Activated CD4-positive, alpha-beta memory T cell treated with anti-CD3 and anti-CD28 coated beads, Interleukin-2, amount 10 ng/mL, durations not matched to agents 7 days and 5 days (primary cell): ENCODE measurements around the gene OR52I2. TPM values are rescaled to one million over a fixed set of nuclear protein-coding genes. Genes with fewer than 3 reads are reported as not detected.

ENCODE experiments used
- CTCF ChIA-PET: fragments of 350-600 bp; sonication (Branson Sonifier 250); formaldehyde crosslinking; loops from one replicate; lab custom pipeline; 2021; ENCODE audit warnings: antibody characterized with exemption, inconsistent platforms; lab: Charles Lee
- POLR2A ChIA-PET: fragments of 350-600 bp; sonication (Branson Sonifier 250); formaldehyde crosslinking; loops from one replicate; lab custom pipeline; 2021; ENCODE audit warnings: antibody characterized with exemption; lab: Charles Lee
- DNase-seq: peaks from one replicate; pipeline ENCODE4 v3.0.0-alpha.2; 2020
- H3K27ac Mint-ChIP-seq: one replicate; pipeline ENCODE4 v1.8.0; 2021; ENCODE audit warnings: mild to moderate bottlenecking, mixed read lengths
- H3K27me3 Mint-ChIP-seq: one replicate; pipeline ENCODE4 v1.8.0; 2021; ENCODE audit warnings: mixed read lengths
- H3K36me3 Mint-ChIP-seq: one replicate; pipeline ENCODE4 v1.8.0; 2021; ENCODE audit warnings: low read depth, mixed read lengths
- H3K4me1 Mint-ChIP-seq: one replicate; pipeline ENCODE4 v1.8.0; 2021; ENCODE audit warnings: mixed read lengths
- H3K4me3 Mint-ChIP-seq: one replicate; pipeline ENCODE4 v1.8.0; 2021; ENCODE audit warnings: mild to moderate bottlenecking, mixed read lengths
- H3K9me3 Mint-ChIP-seq: one replicate; pipeline ENCODE4 v1.8.0; 2021; ENCODE audit warnings: mixed read lengths
- total RNA-seq, 2 experiments: library from RNA; stranded (reverse); gene quantifications; one replicate each; pipeline ENCODE4 v1.2.3, GENCODE V29; 2021

The OR52I2 gene
- total RNA-seq: not detected

DNA sequence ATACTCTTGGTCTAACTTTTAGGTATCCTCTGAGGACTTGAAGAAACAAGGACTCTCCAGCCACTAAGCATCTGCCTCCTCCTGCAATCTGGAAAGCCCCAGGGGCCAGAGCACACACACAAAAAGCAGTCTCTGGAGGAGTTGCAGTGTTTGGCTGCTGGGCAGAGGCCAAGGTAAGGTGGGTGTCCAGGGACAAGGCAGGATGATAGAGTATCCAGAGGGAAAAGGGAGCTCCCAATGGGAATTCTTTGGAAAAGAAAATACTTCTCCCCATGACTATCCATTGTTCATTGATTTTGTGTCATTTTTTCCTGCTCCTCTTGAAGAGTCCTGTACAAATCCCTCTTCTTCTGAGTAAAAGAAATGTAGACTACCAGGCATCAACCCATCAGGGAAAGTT is at the start of gene OR52I2:
OR52I2 (plus strand) TSS at position 301 of the 400 bp plus-strand sequence.
- Mint-ChIP-seq H3K36me3 (no peaks in the 10 kb centered on the region), H3K9me3 (no peaks in the 10 kb centered on the region), H3K4me1 (no peaks in the 10 kb centered on the region), H3K27ac (no peak within 1 kb of the TSS), H3K27me3 (peaks cover 18% of the 10 kb centered on the region), H3K4me3 (no peak within 1 kb of the TSS)
- CTCF ChIA-PET: no interaction called here
- POLR2A ChIA-PET: no interaction called here
- no peak for DNase-seq

DNA sequence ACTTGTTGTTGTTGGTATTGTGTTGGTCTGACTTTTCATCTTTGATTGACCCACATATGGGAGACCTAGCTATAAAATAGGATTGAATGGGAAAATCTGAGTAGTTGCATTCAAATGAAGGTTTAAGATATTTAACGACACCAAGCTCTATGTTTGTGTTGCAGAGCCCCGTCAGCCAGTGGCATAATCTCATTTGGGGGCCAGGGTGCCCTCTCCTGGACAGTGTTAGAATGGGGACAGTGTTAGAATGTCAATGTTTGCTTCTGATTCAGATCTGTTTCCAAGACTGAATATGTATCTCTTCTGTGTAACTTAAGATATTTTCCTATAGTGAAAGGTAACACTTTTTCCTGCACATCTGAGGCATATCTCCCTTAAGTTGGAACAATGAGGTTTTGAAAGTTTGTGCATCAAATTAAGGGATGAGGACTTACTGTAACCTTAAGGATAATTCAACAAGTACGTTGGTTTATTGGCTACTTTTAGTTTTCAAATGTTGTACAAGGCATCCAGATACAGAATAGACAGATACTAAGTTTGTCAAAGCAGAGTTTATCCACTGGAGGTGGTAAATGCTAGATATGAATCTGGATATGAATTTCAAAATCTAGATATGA is 41.8 kb upstream of the OR52I2 start:
- no peaks in the 10 kb centered on the region for H3K4me1 Mint-ChIP-seq
- H3K4me3 Mint-ChIP-seq: no peak overlapping the region
- CTCF ChIA-PET: interaction anchor here (0.6 to 7.8 kb wide), 9 partner anchors 15 to 360 kb away, joined by 3 to 125 read pairs (median 4); no protein-coding TSS in a partner anchor
- H3K27ac Mint-ChIP-seq: no peak overlapping the region
- no peaks in the 10 kb centered on the region for H3K36me3 Mint-ChIP-seq
- POLR2A ChIA-PET: no interaction called here
- H3K27me3 Mint-ChIP-seq: peaks cover 13% of the 10 kb centered on the region
- DNase-seq: peak; percentile 61
- H3K9me3 Mint-ChIP-seq: no peaks in the 10 kb centered on the region

DNA sequence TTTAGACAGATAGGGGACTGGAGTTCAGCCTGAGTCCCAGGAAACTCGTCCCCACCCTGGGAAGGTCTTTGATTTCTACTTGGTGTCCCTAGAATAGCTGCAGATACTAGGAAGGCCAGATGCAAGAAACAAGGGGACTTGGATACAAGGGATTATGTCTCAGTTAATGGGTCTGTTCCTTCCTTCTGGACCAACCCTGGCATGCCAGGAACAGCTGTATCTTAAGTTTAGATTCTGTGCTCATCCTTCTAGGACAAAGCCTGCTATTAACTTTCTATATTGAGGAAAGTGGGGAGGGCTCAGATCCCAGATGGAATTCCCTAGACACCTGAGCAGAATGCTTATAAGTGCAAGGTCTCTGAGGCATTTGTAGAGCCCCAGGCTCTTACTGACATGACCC is 40.5 kb upstream of the OR52I2 start:
- Mint-ChIP-seq H3K27ac (no peak overlapping the region), H3K9me3 (no peaks in the 10 kb centered on the region), H3K36me3 (no peaks in the 10 kb centered on the region), H3K4me1 (no peaks in the 10 kb centered on the region), H3K4me3 (no peak overlapping the region), H3K27me3 (peaks cover 11% of the 10 kb centered on the region)
- POLR2A ChIA-PET: no interaction called here
- DNase-seq: no peak
- CTCF ChIA-PET: interaction anchor here (1.1 to 7.8 kb wide), 3 partner anchors 355 to 359 kb away, joined by 3 to 125 read pairs (median 4); no protein-coding TSS in a partner anchor

GRCh38 chr11:4543561-4543960 is 38.0 kb upstream of the OR52I2 start:
- ChIA-PET CTCF (interaction anchor here (1.4 to 7.8 kb wide), 2 partner anchors 8 to 357 kb away, joined by 3 to 125 read pairs; no protein-coding TSS in a partner anchor), POLR2A (no interaction called here)
- no peak overlapping the region for H3K4me3 Mint-ChIP-seq
- H3K4me1 Mint-ChIP-seq: no peaks in the 10 kb centered on the region
- no peak for DNase-seq
- peaks cover 10% of the 10 kb centered on the region for H3K27me3 Mint-ChIP-seq
- H3K9me3 Mint-ChIP-seq: no peaks in the 10 kb centered on the region
- H3K36me3 Mint-ChIP-seq: no peaks in the 10 kb centered on the region
- H3K27ac Mint-ChIP-seq: no peak overlapping the region

DNA sequence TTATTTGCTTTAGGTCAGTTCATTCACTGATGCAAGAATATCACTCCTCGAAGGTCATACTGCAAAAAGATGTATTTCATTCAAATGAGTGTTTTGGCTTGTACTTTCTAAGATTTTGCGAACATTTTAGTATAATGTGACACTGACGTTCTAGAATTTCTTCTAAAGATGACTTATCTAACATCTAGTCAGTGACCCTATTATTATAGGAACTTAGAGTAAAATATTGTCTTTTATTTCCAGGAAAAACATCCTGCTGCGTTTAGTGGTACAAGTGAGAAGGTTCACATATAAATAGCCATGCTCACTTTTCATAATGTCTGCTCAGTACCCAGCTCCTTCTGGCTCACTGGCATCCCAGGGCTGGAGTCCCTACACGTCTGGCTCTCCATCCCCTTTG is 36.7 kb upstream of the OR52I2 start, which contains the start of gene OR52M1:
OR52M1 (plus strand) TSS at position 301 of the 400 bp plus-strand sequence; CDS start at position 301, 0 bp downstream.
- H3K4me1 Mint-ChIP-seq: no peaks in the 10 kb centered on the region
- H3K27me3 Mint-ChIP-seq: peaks cover 6% of the 10 kb centered on the region
- ChIA-PET POLR2A (no interaction called here), CTCF (interaction anchor here (7.8 kb wide), 1 partner anchor 359 kb away, joined by 125 read pairs; no protein-coding TSS in a partner anchor)
- no peak within 1 kb of the TSS for H3K27ac Mint-ChIP-seq
- no peaks in the 10 kb centered on the region for H3K9me3 Mint-ChIP-seq
- H3K36me3 Mint-ChIP-seq: no peaks in the 10 kb centered on the region
- no peak within 1 kb of the TSS for H3K4me3 Mint-ChIP-seq
- DNase-seq: no peak

- CTCF ChIA-PET: interaction anchor here (1.9 kb wide), 1 partner anchor 360 kb away, joined by 12 read pairs; no protein-coding TSS in a partner anchor
- no peaks in the 10 kb centered on the region for H3K9me3 Mint-ChIP-seq
- H3K4me3 Mint-ChIP-seq: no peak overlapping the region
Measured at GRCh38 chr11:4546878-4547277, 34.7 kb upstream of the OR52I2 start.

DNA sequence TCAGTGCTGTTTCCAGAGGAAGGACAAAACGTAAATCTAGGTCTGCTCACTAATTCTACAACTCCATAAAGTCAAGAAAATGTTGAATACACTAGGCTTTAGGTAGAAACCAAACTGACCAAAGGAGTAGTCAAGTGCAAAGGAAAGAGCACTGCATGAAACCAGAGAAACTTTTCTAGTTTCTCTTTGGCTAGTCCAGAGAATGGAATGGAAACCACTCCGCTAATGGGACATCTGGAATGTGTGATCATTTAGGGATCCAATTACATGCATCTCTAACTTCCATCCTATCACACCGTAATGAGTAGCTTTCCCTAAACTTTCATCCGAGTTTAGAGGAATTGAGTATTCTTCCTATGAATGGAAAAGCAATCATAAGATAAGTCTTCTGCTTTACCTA is 34.1 kb upstream of the OR52I2 start:
- no peak overlapping the region for H3K27ac Mint-ChIP-seq
- no peaks in the 10 kb centered on the region for H3K9me3 Mint-ChIP-seq
- ChIA-PET POLR2A (no interaction called here), CTCF (interaction anchor here (1.9 kb wide), 1 partner anchor 360 kb away, joined by 12 read pairs; no protein-coding TSS in a partner anchor)
- DNase-seq: no peak
- H3K4me1 Mint-ChIP-seq: no peaks in the 10 kb centered on the region
- H3K4me3 Mint-ChIP-seq: no peak overlapping the region
- H3K27me3 Mint-ChIP-seq: peaks cover 3% of the 10 kb centered on the region
- H3K36me3 Mint-ChIP-seq: no peaks in the 10 kb centered on the region

More at GRCh38 chr11:4546878-4547277, 34.7 kb upstream of the OR52I2 start:
- H3K36me3 Mint-ChIP-seq: no peaks in the 10 kb centered on the region
- POLR2A ChIA-PET: no interaction called here
- no peak overlapping the region for H3K27ac Mint-ChIP-seq
- H3K4me1 Mint-ChIP-seq: no peaks in the 10 kb centered on the region
- peaks cover 4% of the 10 kb centered on the region for H3K27me3 Mint-ChIP-seq
- no peak for DNase-seq

DNA sequence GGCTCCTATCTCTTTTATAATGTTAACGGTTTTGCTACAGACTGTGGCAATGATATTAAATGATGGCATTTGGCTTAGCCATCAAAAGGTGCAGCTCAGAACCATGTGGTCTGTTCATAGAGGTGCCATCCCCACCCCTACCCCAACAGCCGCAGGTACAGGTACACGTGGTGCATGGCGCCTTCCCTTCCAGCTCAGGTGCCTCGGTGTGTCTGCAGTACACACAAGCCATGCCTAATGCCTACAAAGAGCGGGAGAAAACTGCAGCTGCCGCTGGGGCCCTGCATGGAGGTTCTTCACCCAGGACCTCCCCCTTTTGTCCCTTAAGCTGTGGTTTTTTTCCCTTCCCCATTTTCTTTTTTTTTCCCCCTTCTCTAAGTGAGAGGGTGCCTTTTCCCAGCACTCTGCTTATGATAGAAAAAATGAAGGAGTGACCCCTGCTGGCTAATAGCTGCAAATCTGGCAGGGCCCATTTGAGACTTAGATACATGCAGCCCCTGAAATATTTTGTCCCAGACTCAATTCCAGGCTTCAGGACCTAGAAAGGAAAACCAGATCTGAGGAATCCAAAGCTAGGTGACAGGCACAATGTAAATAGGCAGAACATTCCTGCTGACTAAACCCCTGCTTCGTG is 30.1 kb upstream of the OR52I2 start:
- H3K4me3 Mint-ChIP-seq: no peak overlapping the region
- H3K27me3 Mint-ChIP-seq: peaks cover 3% of the 10 kb centered on the region
- POLR2A ChIA-PET: no interaction called here
- H3K36me3 Mint-ChIP-seq: no peaks in the 10 kb centered on the region
- H3K4me1 Mint-ChIP-seq: no peaks in the 10 kb centered on the region
- no peak for DNase-seq
- no peaks in the 10 kb centered on the region for H3K9me3 Mint-ChIP-seq
- H3K27ac Mint-ChIP-seq: no peak overlapping the region
- CTCF ChIA-PET: interaction anchor here (0.6 to 3.0 kb wide), 3 partner anchors 8 to 364 kb away, joined by 3 to 15 read pairs (median 4); no protein-coding TSS in a partner anchor

- Mint-ChIP-seq H3K4me3 (no peak overlapping the region), H3K9me3 (peaks cover 9% of the 10 kb centered on the region), H3K27ac (no peak overlapping the region), H3K4me1 (no peaks in the 10 kb centered on the region), H3K36me3 (no peaks in the 10 kb centered on the region), H3K27me3 (peaks cover 21% of the 10 kb centered on the region)
- CTCF ChIA-PET: no interaction called here
- DNase-seq: no peak
- POLR2A ChIA-PET: no interaction called here
Measured at GRCh38 chr11:4559527-4560440, 21.8 kb upstream of the OR52I2 start.

- Mint-ChIP-seq H3K36me3 (no peaks in the 10 kb centered on the region), H3K9me3 (peaks cover 9% of the 10 kb centered on the region), H3K27ac (no peak overlapping the region), H3K4me3 (no peak overlapping the region), H3K4me1 (no peaks in the 10 kb centered on the region), H3K27me3 (peaks cover 23% of the 10 kb centered on the region)
- no peak for DNase-seq
- POLR2A ChIA-PET: no interaction called here
- CTCF ChIA-PET: no interaction called here
Measured at GRCh38 chr11:4560467-4560866, 21.1 kb upstream of the OR52I2 start.

GRCh38 chr11:4565371-4565770 is 16.2 kb upstream of the OR52I2 start:
- no peak overlapping the region for H3K27ac Mint-ChIP-seq
- no peak overlapping the region for H3K4me3 Mint-ChIP-seq
- POLR2A ChIA-PET: no interaction called here
- H3K36me3 Mint-ChIP-seq: no peaks in the 10 kb centered on the region
- H3K9me3 Mint-ChIP-seq: peaks cover 9% of the 10 kb centered on the region
- H3K27me3 Mint-ChIP-seq: peaks cover 21% of the 10 kb centered on the region
- H3K4me1 Mint-ChIP-seq: no peaks in the 10 kb centered on the region
- no peak for DNase-seq
- CTCF ChIA-PET: no interaction called here

GRCh38 chr11:4569075-4569474 is 12.5 kb upstream of the OR52I2 start:
- Mint-ChIP-seq H3K9me3 (peaks cover 2% of the 10 kb centered on the region), H3K4me1 (no peaks in the 10 kb centered on the region), H3K36me3 (no peaks in the 10 kb centered on the region), H3K27ac (no peak overlapping the region), H3K27me3 (peaks cover 5% of the 10 kb centered on the region), H3K4me3 (no peak overlapping the region)
- no peak for DNase-seq
- ChIA-PET CTCF (no interaction called here), POLR2A (no interaction called here)

GRCh38 chr11:4576880-4577279 is 4.7 kb upstream of the OR52I2 start:
- ChIA-PET POLR2A (no interaction called here), CTCF (no interaction called here)
- H3K4me3 Mint-ChIP-seq: no peak overlapping the region
- no peaks in the 10 kb centered on the region for H3K9me3 Mint-ChIP-seq
- H3K27ac Mint-ChIP-seq: no peak overlapping the region
- H3K4me1 Mint-ChIP-seq: peaks cover 5% of the 10 kb centered on the region
- H3K27me3 Mint-ChIP-seq: peaks cover 14% of the 10 kb centered on the region
- H3K36me3 Mint-ChIP-seq: no peaks in the 10 kb centered on the region
- no peak for DNase-seq
